SK-N-SH treated with all-trans-retinoic acid at 6 μM for 48 hours (cell line): ENCODE measurements around the gene DOK4.
"Not testable (repeated sequence)": the region's sequence is repeated elsewhere in the genome, so short reads cannot be mapped to it uniquely, and the experiment has no call there.

Source experiments
- ARNTL ChIP-seq: fragments of 450-650 bp; formaldehyde crosslinking; IDR thresholded peaks from 2 replicates; pipeline ENCODE4 v1.5.0; 2020; ENCODE audit warnings: low read depth, mild to moderate bottlenecking, moderate library complexity, borderline replicate concordance
- GLIS3 ChIP-seq: fragments of 250-450 bp; sonication (Bioruptor Pico); IDR thresholded peaks from 2 replicates; pipeline ENCODE4 v1.5.0; 2020; ENCODE audit warnings: mild to moderate bottlenecking, moderate library complexity
- PATZ1 ChIP-seq: fragments of 250-450 bp; sonication (Bioruptor Pico); IDR thresholded peaks from 2 replicates; pipeline ENCODE4 v1.8.0; 2020; ENCODE audit warnings: mild to moderate bottlenecking, moderate library complexity, borderline replicate concordance
- RARB ChIP-seq: fragments of 250-450 bp; sonication (Bioruptor Pico); IDR thresholded peaks from 2 replicates; pipeline ENCODE4 v1.8.0; 2021; ENCODE audit warnings: mild to moderate bottlenecking, moderate library complexity
- ZFP3 ChIP-seq: fragments of 250-450 bp; sonication (Bioruptor Pico); IDR thresholded peaks from 2 replicates; pipeline ENCODE4 v1.5.0; 2020; ENCODE audit warnings: mild to moderate bottlenecking, moderate library complexity

DNA sequence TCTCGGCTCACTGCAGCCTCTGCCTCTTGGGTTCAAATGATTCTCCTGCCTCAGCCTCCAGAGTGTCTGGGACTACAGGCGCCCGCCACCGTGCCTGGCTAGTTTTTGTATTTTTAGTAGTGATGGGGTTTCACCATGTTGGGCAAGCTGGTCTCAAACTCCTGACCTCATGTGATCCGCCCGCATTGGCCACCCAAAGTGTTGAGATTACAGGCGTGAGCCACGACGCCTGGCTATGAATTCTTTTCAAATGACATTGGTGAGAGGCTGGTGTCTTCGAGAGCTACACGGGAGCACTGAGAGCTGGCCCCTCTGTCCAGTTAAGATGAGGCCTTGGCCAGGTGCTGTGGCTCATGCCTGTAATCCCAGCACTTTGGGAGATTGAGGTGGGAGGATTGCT lies 13.6 kb upstream of the DOK4 start:
- not testable (repeated sequence) for TF ChIP-seq PATZ1 (CRISPR knock-in tag); ARNTL; GLIS3 (CRISPR knock-in tag); RARB (CRISPR knock-in tag); ZFP3
